Measurements from ENCODE around the gene CDCA3.
"Not testable (repeated sequence)": the region's sequence is repeated elsewhere in the genome, so short reads cannot be mapped to it uniquely, and the experiment has no call there.

Gene CDCA3

DNA sequence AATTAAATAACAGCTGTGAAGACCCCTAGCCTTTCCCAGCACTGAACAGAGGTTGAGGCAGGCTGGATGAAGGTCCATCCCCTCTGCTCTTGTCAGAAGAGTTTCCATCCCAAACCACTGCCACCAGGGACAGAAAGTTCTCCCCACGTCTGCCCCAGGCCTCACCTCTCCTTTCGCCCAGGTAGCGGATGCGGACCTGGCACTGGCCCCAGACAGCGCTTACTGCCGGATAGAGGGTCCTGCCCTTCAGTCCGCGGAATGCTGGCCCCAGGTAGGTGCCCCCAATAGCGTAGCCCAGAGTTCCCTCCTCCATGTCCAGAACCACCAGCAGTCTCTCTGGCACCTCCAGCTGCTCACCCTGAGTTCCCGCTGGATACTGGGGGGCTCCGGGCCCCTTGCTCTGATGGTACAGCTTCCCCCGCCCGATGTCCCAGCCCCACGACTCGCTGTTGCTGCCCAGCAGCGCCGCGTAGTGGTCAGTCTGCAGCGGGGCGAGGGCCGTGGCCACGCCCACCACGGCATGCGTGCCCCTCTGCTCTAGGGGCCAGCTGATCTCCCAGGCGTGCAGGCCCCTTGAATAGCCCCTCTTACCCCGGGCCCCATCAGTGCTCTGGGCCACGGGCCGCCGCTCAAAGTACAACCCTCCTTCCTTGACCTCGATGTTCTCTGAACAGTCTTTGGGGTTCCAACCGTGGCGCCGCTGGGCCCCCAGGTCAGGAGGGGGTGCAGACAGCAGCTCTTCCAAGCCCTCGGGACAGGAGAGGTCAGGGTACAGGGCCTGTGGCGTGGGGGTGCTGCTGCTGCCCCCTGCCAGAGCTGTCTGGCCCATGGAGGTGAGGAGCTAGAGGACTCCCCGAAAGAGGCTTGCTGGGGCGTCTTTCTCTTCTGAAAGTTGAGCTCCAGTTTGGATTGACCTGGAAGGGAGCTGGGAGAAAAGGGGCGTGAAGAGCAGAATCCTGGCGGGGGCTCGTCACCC lies 21.3 kb upstream of the CDCA3 start:
- DNase-seq (ENCODE audit: low read depth): no peak

DNA sequence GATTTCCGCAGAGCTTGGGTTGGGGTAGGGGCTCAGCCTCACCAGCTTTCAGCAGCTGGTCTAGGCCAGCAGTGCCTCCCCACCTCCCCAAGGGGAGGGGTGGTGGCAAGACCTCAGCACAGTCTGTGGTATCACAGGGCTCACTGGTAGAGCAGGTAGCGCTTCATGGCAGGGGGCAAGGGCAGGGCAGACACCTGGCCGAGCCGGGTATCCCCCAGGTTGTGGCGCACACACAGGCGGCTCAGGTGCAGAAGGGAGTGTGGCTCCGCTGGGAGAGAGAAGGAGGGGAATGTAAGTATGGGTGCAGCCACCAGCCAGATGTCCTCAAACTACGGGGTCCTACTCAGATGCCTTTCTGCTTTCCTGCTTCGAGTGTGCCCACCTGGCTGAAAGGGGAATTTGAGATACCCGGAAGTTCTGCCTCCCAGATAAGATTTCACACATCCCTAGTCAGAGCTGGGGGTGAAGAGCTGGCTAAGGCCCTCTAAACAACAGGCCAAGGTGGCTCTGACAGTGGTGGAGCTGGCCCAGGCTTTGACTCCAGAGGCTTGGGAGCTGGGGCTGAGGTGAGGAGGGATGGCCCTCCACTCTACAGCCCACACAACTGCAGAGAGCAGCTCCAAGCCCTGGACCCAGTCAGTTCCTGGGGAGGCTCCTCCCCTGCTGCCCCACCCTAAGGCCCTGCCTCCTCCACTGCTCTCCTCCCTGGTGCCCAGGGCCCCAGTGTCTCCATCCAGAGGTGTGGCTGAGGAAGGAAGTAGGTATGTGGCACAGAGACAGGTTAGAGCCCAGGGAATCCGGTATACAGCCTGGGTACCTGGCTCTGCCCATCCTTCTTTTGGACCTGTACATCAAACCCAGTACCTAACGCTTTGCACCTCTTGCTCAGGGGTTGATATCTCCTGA lies 20.2 kb upstream of the CDCA3 start:
- DNase-seq (ENCODE audit: low read depth): no peak

DNA sequence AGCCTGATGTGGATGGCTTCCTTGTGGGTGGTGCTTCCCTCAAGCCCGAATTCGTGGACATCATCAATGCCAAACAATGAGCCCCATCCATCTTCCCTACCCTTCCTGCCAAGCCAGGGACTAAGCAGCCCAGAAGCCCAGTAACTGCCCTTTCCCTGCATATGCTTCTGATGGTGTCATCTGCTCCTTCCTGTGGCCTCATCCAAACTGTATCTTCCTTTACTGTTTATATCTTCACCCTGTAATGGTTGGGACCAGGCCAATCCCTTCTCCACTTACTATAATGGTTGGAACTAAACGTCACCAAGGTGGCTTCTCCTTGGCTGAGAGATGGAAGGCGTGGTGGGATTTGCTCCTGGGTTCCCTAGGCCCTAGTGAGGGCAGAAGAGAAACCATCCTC lies 19.2 kb upstream of the CDCA3 start:
- DNase-seq (ENCODE audit: low read depth): not testable (repeated sequence)

DNA sequence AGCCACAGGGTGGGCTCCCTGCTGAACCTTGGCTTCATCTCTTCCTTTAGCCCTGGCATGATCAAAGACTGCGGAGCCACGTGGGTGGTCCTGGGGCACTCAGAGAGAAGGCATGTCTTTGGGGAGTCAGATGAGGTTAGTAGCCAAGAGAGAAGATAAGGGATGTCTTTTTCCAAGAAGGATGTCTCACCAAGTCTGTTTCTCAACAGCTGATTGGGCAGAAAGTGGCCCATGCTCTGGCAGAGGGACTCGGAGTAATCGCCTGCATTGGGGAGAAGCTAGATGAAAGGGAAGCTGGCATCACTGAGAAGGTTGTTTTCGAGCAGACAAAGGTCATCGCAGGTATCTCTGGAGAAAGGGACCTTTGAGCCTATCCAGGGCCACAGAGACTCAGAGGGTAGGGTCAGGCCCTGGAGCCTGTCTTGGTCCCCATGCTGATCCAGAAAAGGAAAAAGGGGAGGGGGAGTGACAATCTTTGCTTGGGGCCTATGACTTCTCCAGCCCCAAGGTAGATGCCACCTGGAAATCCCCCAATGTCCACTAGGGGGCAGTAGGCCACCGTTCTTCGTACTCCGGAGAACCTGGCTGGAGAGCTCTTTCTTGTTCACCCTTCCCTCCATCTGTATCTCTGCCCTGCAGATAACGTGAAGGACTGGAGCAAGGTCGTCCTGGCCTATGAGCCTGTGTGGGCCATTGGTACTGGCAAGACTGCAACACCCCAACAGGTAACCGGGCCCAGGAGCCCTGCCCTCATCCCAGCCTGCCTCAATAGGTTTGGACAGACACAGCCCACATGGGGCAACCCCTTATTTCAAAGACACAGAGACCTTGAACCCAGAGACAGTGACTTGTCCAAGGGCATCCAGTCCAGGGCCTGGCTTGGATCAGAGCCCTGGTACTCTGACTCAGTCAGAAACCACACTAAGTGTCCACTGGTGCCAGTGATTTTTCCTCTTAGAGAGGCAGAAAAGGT lies 18.2 kb upstream of the CDCA3 start:
- DNase-seq (ENCODE audit: low read depth): no peak

- DNase-seq (ENCODE audit: low read depth): no peak
Observed at GRCh38 chr12:6868211-6869048, 17.3 kb upstream of the CDCA3 start.

DNA sequence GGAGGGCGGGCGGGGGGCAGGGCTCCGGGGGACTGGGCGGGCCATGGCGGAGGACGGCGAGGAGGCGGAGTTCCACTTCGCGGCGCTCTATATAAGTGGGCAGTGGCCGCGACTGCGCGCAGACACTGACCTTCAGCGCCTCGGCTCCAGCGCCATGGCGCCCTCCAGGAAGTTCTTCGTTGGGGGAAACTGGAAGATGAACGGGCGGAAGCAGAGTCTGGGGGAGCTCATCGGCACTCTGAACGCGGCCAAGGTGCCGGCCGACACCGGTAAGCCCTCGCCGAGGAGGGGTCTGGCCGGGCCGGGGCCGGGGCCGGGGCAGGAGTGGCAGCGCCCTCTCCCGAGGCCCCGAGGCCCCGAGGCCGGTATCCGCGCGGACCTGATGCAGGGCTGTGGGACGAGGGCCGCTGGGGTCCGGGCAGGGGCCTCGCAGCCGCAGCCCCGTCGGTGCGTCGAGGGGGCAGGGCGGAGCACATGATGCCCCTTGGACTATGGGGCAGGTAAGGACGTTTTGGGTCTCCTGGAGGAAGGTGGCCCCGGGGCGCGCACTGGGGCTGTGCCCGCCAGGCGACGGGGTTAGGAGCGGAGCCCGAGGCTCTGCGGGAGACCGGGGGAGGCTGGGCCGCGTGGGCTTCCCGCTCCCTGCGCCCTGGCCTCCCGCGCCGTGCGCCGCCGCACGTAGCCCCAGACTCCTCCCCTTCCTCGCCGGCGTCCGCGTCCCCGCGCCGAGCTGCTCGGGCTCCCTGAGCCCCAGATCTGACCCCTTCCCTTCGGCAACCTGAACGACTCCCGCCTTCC lies 16.5 kb upstream of the CDCA3 start, which contains the start of gene TPI1:
TPI1 (plus strand) TSS at position 119 of the 798 bp plus-strand sequence; CDS start at position 155, 36 bp downstream.
- no peak for DNase-seq (ENCODE audit: low read depth)

- DNase-seq (ENCODE audit: low read depth): no peak
Observed at GRCh38 chr12:6866920-6867412, 15.9 kb upstream of the CDCA3 start.

- DNase-seq (ENCODE audit: low read depth): no peak
Observed at GRCh38 chr12:6866163-6866919, 15.3 kb upstream of the CDCA3 start.

DNA sequence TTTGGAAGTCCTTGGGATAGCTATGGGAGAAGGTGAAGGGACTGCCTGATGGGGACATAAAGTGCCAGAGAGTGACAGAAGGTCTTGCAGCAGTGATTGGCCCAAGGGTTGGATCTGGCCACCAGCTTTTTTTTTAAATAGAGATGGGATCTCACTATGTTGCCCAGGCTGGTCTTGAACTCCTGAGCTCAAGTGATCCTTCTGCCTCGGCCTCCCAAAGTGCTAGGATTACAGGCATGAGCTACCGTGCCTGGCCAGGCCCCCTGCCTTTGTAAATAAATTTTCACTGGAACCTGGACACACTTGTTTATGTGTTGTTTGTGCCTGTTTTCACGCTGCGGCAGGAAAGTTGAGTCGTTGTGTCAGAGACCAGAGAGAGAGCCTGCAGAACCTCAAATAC lies 14.2 kb upstream of the CDCA3 start:
- not testable (repeated sequence) for DNase-seq (ENCODE audit: low read depth)

DNA sequence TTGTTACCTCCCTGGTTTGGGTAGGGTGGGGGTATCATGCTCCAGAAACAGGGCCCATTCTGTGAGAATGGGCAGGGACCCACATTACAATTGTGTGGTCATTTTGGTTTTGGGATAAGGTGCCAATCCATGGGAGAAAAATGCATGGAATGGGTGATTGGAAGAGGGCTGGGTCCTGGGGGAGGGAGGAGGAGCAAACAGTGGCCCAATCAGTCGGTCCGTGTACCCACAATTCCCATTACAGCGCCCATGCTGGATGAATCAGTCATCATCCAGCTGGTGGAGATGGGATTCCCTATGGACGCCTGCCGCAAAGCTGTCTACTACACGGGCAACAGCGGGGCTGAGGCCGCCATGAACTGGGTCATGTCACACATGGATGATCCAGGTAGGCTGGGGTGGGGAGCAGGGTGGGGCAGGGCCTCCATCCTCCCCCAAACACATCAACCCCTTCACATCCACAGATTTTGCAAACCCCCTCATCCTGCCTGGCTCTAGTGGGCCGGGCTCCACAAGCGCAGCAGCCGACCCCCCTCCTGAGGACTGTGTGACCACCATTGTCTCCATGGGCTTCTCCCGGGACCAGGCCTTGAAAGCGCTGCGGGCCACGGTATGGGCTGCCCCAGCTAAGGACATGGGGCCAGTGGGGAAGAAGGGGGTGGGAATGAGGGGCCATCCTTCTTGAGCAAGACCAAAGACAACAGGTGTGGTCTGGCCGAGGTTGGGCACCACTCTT lies 12.7 kb upstream of the CDCA3 start:
- DNase-seq (ENCODE audit: low read depth): no peak

GRCh38 chr12:6863033-6863432 lies 11.9 kb upstream of the CDCA3 start:
- DNase-seq (ENCODE audit: low read depth): no peak

- no peak for DNase-seq (ENCODE audit: low read depth)
Observed at GRCh38 chr12:6861391-6861790, 10.3 kb upstream of the CDCA3 start.

DNA sequence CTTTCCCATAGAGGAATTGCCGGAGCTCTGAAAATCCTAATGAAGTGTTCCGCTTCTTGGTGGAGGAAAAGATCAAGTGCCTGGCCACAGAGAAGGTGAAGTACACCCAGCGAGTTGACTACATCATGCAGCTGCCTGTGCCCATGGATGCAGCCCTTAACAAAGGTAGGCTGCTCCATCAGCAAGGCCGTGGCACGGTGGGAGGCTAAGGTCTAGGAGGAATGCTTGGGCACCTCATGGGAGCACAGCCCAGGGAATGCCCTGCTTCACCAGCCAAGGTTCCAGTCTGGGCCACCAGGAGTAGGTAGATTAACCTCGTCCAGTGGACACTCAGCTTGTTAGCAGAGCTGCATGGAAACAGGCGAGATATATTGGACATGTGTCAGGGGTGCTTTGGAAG lies 9.9 kb upstream of the CDCA3 start:
- DNase-seq (ENCODE audit: low read depth): no peak

- no peak for DNase-seq (ENCODE audit: low read depth)
Observed at GRCh38 chr12:6860116-6860515, 9.0 kb upstream of the CDCA3 start.

DNA sequence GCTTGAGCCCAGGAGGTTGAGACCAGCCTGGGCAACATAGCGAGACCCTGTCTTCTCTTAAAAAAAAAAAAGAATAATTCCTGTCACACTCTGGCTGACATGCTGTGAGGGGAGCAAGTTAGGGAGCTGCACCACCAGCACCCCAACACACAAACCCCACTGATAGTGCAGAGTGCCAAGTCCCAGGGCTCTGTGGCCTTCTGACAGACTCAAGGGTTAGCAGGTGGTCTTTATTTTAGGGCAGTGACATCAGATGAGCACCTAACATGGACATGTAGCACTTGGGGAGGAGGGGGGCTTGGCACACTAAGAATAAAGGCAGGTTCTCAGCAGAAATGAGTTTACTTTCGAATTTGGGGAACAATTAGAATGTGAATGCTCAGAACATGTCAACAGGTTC lies 7.7 kb upstream of the CDCA3 start:
- DNase-seq (ENCODE audit: low read depth): no peak

DNA sequence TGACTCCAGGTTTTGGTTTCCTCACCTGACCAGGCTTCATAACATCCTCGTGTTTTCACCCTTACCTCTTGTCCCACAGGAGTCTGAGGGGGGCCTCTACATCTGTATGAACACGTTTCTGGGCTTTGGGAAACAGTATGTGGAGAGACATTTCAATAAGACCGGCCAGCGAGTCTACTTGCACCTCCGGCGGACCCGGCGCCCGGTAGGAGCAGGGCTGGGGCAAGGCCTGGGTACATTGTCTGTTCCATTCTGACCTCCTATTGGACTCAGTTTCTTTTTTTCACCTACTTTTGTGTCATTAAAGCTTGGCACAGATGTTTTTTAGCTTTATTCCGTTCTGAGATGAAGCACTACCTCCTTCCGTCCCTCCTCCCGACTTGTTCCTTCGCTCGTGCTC lies 4.2 kb upstream of the CDCA3 start:
- DNase-seq (ENCODE audit: low read depth): no peak

GRCh38 chr12:6854036-6854435 lies 3.0 kb upstream of the CDCA3 start:
- DNase-seq (ENCODE audit: low read depth): no peak

DNA sequence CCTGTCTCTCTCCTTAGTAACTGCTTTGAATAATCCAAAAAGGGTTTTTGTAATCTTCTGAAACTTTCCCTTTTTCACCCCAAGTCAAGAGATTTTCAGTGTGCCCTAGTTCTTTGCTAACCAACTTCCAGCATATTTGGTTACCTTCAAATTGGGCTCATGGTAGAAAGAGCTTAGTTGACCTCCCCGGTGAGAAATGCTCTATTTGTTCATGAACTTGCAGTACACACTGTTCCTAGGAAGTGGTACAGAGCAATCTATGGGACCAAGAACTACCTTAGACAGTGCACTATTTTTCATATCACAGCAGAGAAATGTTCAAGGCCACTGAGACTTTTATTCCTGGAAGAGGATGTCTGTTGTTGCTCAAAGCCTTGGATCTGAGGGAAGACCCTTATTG lies 2.5 kb upstream of the CDCA3 start:
- no peak for DNase-seq (ENCODE audit: low read depth)
